ENCODE results near the gene RAB20. TPM values are rescaled to one million over a fixed set of nuclear protein-coding genes. Genes with fewer than 3 reads are reported as not detected.
"Not testable (repeated sequence)": the region's sequence is repeated elsewhere in the genome, so short reads cannot be mapped to it uniquely, and the experiment has no call there.

Gene RAB20
- total RNA-seq, 1 donor from 2014 or later, result 0.77 TPM

DNA sequence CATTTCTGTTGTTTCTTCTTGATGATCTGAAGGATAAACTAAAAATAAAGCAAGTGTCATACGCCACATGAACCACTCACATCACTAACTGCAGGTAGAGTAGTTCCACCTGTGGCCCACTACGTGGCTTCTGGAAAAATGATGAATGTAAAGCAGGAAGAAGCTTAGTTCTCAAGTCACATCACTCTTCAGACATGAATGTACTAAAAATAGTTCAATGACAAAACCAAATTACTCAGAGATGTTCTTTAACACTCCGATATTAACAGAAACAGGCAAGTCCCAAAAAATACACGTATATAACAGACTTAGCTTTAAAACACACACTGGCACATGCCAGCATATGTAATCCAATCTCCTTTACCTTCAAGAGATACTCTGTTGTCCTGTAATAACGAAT lies 21.6 kb downstream of the RAB20 start:
- Mint-ChIP-seq H3K4me3 (no peak overlapping the region), H3K4me1 (no peaks in the 10 kb centered on the region), H3K27me3 (ENCODE audit: low read depth) (no peaks in the 10 kb centered on the region), H3K27ac (ENCODE audit: unreplicated experiment) (no peak overlapping the region), H3K36me3 (ENCODE audit: low read depth) (peaks cover 2% of the 10 kb centered on the region), H3K9me3 (peaks cover 1% of the 10 kb centered on the region)
- TF ChIP-seq, protein P1, sequence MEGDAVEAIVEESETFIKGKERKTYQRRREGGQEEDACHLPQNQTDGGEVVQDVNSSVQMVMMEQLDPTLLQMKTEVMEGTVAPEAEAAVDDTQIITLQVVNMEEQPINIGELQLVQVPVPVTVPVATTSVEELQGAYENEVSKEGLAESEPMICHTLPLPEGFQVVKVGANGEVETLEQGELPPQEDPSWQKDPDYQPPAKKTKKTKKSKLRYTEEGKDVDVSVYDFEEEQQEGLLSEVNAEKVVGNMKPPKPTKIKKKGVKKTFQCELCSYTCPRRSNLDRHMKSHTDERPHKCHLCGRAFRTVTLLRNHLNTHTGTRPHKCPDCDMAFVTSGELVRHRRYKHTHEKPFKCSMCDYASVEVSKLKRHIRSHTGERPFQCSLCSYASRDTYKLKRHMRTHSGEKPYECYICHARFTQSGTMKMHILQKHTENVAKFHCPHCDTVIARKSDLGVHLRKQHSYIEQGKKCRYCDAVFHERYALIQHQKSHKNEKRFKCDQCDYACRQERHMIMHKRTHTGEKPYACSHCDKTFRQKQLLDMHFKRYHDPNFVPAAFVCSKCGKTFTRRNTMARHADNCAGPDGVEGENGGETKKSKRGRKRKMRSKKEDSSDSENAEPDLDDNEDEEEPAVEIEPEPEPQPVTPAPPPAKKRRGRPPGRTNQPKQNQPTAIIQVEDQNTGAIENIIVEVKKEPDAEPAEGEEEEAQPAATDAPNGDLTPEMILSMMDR (conservative IDR thresholded peaks at IDR 0.05), result no peak
- DNase-seq (ENCODE audit: low read depth, low spot score), result no peak

GRCh38 chr13:110538632-110539031 lies 22.9 kb downstream of the RAB20 start:
- no peaks in the 10 kb centered on the region for H3K36me3 Mint-ChIP-seq (ENCODE audit: low read depth)
- peaks cover 2% of the 10 kb centered on the region for H3K27me3 Mint-ChIP-seq (ENCODE audit: low read depth)
- H3K4me3 Mint-ChIP-seq, result no peak overlapping the region
- no peaks in the 10 kb centered on the region for H3K4me1 Mint-ChIP-seq
- no peak for DNase-seq (ENCODE audit: low read depth, low spot score)
- no peak overlapping the region for H3K27ac Mint-ChIP-seq (ENCODE audit: unreplicated experiment)
- H3K9me3 Mint-ChIP-seq, result no peaks in the 10 kb centered on the region
- TF ChIP-seq, protein P1 (conservative IDR thresholded peaks at IDR 0.05), result no peak

DNA sequence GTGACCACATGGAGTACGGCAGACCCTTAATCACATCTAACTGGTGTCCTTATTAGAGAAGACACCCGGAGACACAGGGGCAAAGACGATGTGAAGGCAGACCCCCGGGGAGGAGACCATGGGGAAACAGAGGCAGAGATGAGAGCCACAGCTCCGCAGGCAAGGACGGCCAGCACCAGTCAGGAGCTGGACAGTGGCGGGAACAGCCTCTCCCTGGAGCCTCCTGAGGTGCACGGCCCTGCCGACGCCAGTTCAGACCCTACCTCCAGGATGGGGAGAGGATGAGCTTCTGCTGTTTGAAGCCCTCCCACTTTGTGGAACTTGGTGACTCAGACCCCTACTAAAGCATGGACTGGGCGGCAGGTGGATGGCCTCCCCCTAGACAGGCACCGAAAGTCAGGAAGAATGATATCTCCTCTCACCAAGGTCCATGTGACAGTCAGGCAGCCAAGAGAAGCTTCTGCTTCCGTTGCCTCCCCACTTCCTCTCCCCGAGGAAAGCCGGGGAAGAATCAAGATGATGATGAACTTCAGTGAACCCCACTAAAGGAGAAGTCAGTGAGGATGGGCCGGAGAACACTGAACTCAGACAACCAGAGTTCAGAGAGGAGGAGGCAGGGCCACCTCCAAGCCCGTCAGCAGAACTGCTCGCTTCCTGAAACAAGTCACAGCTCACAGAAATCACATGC lies 25.4 kb downstream of the RAB20 start:
- H3K27ac Mint-ChIP-seq (ENCODE audit: unreplicated experiment), result no peak overlapping the region
- TF ChIP-seq, protein P1 (conservative IDR thresholded peaks at IDR 0.05), result no peak
- no peaks in the 10 kb centered on the region for H3K9me3 Mint-ChIP-seq
- peaks cover 8% of the 10 kb centered on the region for H3K27me3 Mint-ChIP-seq (ENCODE audit: low read depth)
- no peak overlapping the region for H3K4me3 Mint-ChIP-seq
- H3K36me3 Mint-ChIP-seq (ENCODE audit: low read depth), result no peaks in the 10 kb centered on the region
- H3K4me1 Mint-ChIP-seq, result no peaks in the 10 kb centered on the region
- DNase-seq (ENCODE audit: low read depth, low spot score), result no peak

- no peak for DNase-seq (ENCODE audit: low read depth, low spot score)
- H3K27me3 Mint-ChIP-seq (ENCODE audit: low read depth), result peaks cover 11% of the 10 kb centered on the region
- TF ChIP-seq, protein P1 (conservative IDR thresholded peaks at IDR 0.05), result no peak
- H3K9me3 Mint-ChIP-seq, result no peaks in the 10 kb centered on the region
- no peaks in the 10 kb centered on the region for H3K36me3 Mint-ChIP-seq (ENCODE audit: low read depth)
- H3K4me1 Mint-ChIP-seq, result no peaks in the 10 kb centered on the region
- H3K27ac Mint-ChIP-seq (ENCODE audit: unreplicated experiment), result no peak overlapping the region
- H3K4me3 Mint-ChIP-seq, result no peak overlapping the region
These were observed 26.0 kb downstream of the RAB20 start for GRCh38 chr13:110535526-110535925.

DNA sequence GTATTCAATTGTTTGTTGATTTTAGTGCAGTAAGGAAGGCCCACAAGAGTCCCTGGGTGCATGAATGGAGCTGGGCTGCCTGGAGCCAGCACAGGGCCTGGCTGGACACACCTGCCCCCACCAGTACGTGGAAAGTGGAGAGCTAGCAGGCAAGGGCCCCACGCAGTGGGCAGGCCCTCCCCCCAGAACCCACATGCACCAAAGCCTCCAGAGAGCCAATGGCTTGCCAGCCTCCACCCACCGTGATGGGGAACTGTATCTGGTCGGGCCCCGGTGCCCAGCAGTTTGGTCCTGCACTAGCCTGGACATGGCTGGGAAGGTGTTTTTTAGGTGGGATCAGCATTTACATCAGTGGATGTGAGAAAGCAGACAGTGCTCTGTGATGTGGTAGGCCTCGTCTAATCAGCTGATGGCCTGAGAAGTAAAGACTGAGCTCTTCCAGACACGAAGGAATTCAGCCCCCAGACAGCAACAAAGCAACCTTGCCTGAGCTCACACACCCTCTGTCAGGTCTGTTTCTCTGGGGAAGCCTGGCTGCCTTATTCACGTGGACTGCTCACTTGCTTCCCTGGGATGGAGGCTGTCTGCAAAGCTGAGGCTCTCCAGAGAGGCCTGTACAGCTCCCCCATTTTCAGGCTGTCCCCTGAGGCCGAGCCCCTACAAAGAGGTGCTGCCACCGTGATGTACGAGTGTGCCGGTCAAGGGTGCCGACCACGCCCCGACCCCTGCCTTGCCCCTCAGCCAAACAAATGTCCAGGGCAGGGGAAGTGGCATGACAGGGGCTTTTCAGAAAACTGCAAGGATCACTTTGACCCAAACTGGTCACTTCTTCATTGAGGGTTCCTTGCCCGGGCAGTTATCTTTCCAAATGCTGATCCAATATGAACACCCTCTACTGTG lies 27.5 kb downstream of the RAB20 start:
- no peak overlapping the region for H3K4me3 Mint-ChIP-seq
- peaks cover 11% of the 10 kb centered on the region for H3K27me3 Mint-ChIP-seq (ENCODE audit: low read depth)
- DNase-seq (ENCODE audit: low read depth, low spot score), result no peak
- no peaks in the 10 kb centered on the region for H3K9me3 Mint-ChIP-seq
- H3K36me3 Mint-ChIP-seq (ENCODE audit: low read depth), result no peaks in the 10 kb centered on the region
- H3K4me1 Mint-ChIP-seq, result peaks cover 9% of the 10 kb centered on the region
- TF ChIP-seq, protein P1 (conservative IDR thresholded peaks at IDR 0.05), result no peak
- H3K27ac Mint-ChIP-seq (ENCODE audit: unreplicated experiment), result peak overlapping the region; percentile 62

- H3K4me3 Mint-ChIP-seq; DNase-seq (ENCODE audit: low read depth, low spot score); H3K36me3 Mint-ChIP-seq (ENCODE audit: low read depth); H3K27ac Mint-ChIP-seq (ENCODE audit: unreplicated experiment); H3K9me3 Mint-ChIP-seq: not testable (repeated sequence)
- H3K4me1 Mint-ChIP-seq, result peaks cover 22% of the 10 kb centered on the region
- peaks cover 11% of the 10 kb centered on the region for H3K27me3 Mint-ChIP-seq (ENCODE audit: low read depth)
These were observed 29.3 kb downstream of the RAB20 start for GRCh38 chr13:110532258-110532657.
